GM12891 (cell line): ENCODE data around the gene IL3RA. TPM values are rescaled to one million over a fixed set of nuclear protein-coding genes. Genes with fewer than 3 reads are reported as not detected.
"Not testable (repeated sequence)": the region's sequence is repeated elsewhere in the genome, so short reads cannot be mapped to it uniquely, and the experiment has no call there.

Experiments
- DNase-seq: peaks from one replicate; pipeline ENCODE4 v3.0.0; 2011; ENCODE audit warnings: low spot score; ENCODE audit not compliant: insufficient read length
- FAIRE-seq: peaks from 2 replicates; lab custom pipeline; 2011; peaks lifted over from hg19 to GRCh38; lab: Jason Lieb, UNC
- PAX5 ChIP-seq: IDR thresholded peaks from 2 replicates; pipeline ENCODE4 v1.6.1; 2011; ENCODE audit warnings: low read length, moderate library complexity, mild to moderate bottlenecking; ENCODE audit not compliant: insufficient read depth, severe bottlenecking
- POLR2A ChIP-seq: IDR thresholded peaks from 2 replicates; pipeline ENCODE4 v1.6.1; 2011; ENCODE audit warnings: low read depth, low read length, control low read depth
- POLR2AphosphoS5 ChIP-seq: IDR thresholded peaks from 2 replicates; pipeline ENCODE4 v1.6.1; 2011; ENCODE audit warnings: low read depth, low read length, control low read depth
- POU2F2 ChIP-seq: IDR thresholded peaks from 2 replicates; pipeline ENCODE4 v1.6.1; 2011; ENCODE audit warnings: low read depth, mild to moderate bottlenecking, control low read depth, low read length, moderate library complexity
- SPI1 ChIP-seq: IDR thresholded peaks from 2 replicates; pipeline ENCODE4 v1.6.1; 2011; ENCODE audit warnings: low read depth, low read length, control low read depth
- TAF1 ChIP-seq: IDR thresholded peaks from 2 replicates; pipeline ENCODE4 v1.6.1; 2011; ENCODE audit warnings: low read depth, low read length, control low read depth
- polyA plus RNA-seq: library from polyadenylated mRNA; unstranded; fragments of >200 nt; gene quantifications from one replicate; pipeline ENCODE4 v1.2.1, GENCODE V29; 2012; ENCODE audit warnings: low read depth, missing spikeins, inconsistent platforms; ENCODE audit not compliant: missing spikeins

The IL3RA gene
- polyA plus RNA-seq = 14.9 TPM

GRCh38 chrX:1336331-1336943 is at the start of gene IL3RA:
Gene IL3RA (plus strand): TSS chrX:1336785. CDS start chrX:1341766, 4,981 bp downstream.
- FAIRE-seq (no peak), DNase-seq (no peak)
- peak; percentile 42; the same call in 1 of the 2 replicates for TF ChIP-seq TAF1
- TF ChIP-seq SPI1 = no peak
- TF ChIP-seq POLR2A = peak; percentile 52; the same call in 1 of the 2 replicates
- peak; percentile 63 for TF ChIP-seq POLR2AphosphoS5

- no peak for FAIRE-seq
- DNase-seq = no peak
- no peak for TF ChIP-seq TAF1
- TF ChIP-seq SPI1 = no peak
- no peak for TF ChIP-seq PAX5
- TF ChIP-seq POLR2A = no peak
- no peak for TF ChIP-seq POU2F2
- TF ChIP-seq POLR2AphosphoS5 = no peak
Measured at GRCh38 chrX:1289535-1289934, 47.0 kb upstream of the IL3RA start.

DNA sequence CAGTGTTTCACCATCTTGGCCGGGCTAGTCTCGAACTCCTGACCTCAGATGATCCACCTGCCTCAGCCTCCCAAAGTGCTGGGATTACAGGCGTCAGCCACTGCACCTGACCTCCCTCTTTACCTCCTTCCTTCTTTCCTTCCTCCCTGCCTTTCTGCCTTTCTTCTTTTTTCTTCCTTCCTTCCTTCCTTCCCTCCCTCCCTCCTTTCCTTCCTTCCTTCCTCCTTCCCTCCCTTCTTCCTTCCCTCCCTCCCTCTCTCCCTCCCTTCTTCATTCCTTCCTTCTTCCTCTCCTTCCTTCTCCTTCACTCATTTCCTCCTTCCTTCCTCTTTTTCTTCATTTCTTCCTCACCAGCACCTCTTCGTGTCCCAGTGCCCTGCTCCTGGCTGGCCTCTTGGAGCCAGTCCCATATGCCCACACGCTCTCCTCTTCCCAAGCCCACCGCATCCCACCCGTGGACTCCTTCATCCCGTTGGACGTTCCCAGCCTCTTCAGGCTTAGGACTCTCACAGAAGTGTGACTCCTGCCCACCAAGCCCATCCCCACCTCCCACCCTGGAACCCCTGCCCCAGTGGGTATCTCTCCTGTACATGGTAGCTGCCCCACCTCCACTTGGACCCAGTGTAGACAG is 45.4 kb upstream of the IL3RA start:
- no peak for DNase-seq
- FAIRE-seq = no peak
- no peak for TF ChIP-seq POU2F2

DNA sequence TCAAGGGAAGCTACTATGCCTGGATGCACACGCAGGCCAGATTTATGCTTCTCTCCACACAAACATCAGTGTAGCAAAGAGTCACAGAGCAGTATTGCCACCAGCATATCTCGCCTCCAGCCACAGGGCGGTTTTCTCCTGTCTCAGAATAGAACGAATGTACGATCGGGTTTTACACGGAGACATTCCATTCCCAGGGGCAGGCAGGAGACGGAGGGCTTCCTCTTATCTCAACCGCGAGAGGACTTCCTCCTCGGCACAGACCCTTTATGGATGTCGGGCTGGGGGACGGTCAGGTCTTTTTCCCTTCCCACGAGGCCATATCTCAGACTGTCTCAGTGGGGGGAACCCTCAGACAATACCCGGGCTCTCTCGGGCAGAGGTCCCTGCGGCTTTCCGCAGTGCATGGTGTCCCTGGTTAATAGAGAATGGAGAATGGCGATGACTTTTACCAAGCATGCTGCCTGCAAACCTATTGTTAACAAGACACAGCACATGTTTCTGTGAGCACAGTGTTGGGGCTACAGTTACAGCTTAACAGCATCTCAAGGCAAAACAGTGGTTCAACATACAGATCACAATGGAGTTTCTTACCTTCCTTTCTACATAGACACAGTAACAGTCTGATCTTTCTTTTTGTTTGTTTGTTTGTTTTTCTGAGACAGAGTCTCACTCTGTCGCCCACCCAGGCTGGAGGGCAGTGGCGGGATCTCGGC is 43.9 kb upstream of the IL3RA start:
- peak; percentile 35 for FAIRE-seq
- DNase-seq = no peak

DNA sequence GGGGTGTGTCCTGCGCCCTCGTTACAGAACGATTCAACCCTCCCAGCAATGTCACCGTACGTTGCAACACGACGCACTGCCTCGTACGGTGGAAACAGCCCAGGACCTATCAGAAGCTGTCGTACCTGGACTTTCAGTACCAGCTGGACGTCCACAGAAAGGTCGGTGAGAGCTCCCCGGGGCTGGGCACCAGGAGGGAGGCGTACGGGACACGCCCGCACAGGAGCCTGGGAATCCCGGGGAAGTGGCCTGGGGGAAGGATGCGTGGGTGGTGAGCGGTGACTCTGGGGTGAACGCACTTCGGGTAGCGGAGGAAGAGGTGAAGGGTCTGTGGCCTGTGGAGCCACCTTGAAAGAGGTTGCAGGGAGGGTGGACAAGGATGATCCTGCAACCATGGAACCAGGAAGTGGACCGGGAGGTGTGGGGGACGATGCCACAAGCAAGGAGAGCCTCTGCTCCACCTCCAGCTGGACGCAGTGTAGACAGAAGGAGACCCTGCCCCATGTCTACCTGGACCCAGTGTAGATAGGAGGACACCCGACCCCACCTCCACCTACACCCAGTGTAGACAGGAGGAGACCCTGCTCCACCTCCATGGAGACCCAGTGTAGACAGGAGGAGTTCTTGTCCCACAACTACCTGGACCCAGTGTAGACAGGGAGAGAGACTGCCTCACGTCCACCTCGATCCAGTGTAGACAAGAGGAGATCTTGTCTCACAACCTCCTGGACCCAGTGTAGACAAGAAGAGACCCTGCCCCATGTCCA is 42.1 kb upstream of the IL3RA start:
- DNase-seq (no peak), FAIRE-seq (no peak)
- TF ChIP-seq POLR2A = no peak
- TF ChIP-seq TAF1 = no peak
- TF ChIP-seq POLR2AphosphoS5 = no peak
- no peak for TF ChIP-seq PAX5
- no peak for TF ChIP-seq POU2F2
- TF ChIP-seq SPI1 = no peak

More for the DNA sequence above, 43.9 kb upstream of the IL3RA start:
- TF ChIP-seq POLR2A (no peak), TAF1 (no peak), SPI1 (no peak), POU2F2 (no peak), PAX5 (no peak), POLR2AphosphoS5 (no peak)

GRCh38 chrX:1295550-1295949 is 41.0 kb upstream of the IL3RA start:
- FAIRE-seq = no peak
- TF ChIP-seq POLR2AphosphoS5 = no peak
- no peak for TF ChIP-seq SPI1
- TF ChIP-seq PAX5 = no peak
- no peak for TF ChIP-seq TAF1
- no peak for TF ChIP-seq POLR2A
- no peak for TF ChIP-seq POU2F2
- no peak for DNase-seq

GRCh38 chrX:1297591-1297990 is 39.0 kb upstream of the IL3RA start:
- not testable (repeated sequence) for DNase-seq, FAIRE-seq

DNA sequence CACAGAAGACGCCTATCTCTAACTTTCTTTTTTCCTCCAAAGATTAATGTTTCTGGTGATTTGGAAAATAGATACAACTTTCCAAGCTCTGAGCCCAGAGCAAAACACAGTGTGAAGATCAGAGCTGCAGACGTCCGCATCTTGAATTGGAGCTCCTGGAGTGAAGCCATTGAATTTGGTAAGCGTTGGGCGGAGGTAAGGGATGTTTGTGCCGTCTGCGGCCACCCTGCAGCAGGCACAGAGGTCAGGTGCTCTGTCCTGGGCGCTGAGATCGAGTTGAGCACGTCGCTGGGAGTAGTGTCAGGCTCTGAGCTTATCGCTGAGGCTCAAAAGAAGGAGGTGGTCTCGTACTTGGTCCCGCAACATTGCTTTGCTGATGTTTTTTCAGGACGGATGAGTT is 36.1 kb upstream of the IL3RA start:
- DNase-seq (no peak), FAIRE-seq (no peak)
- TF ChIP-seq POLR2A (no peak), PAX5 (no peak), POLR2AphosphoS5 (no peak), POU2F2 (no peak), TAF1 (no peak), SPI1 (no peak)

DNA sequence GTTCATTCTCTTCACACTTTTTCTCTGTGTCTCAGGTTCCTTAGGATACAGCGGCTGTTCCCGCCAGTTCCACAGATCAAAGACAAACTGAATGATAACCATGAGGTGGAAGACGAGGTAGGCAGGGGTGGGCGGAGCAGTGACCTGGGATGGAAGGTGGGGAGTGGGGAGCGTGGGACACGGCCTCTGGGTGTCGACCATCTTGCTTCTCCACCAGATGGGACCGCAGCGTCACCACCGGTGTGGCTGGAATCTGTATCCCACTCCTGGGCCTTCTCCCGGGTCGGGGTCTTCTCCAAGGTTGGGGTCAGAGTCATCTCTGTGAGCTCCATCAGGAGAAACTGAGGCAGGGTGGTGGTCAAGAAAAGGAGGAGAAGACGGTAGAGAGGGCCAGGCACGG is 31.2 kb upstream of the IL3RA start:
- DNase-seq = no peak
- no peak for FAIRE-seq
- TF ChIP-seq POLR2AphosphoS5 = no peak
- TF ChIP-seq PAX5 = no peak
- TF ChIP-seq POU2F2 = no peak
- TF ChIP-seq POLR2A = no peak
- TF ChIP-seq SPI1 = no peak
- no peak for TF ChIP-seq TAF1

- FAIRE-seq (no peak), DNase-seq (no peak)
- TF ChIP-seq PAX5 (no peak), SPI1 (no peak), TAF1 (no peak), POLR2A (no peak), POU2F2 (no peak), POLR2AphosphoS5 (no peak)
Measured at GRCh38 chrX:1306909-1307625, 29.5 kb upstream of the IL3RA start.
